Liver (tissue), 3 donors: ENCODE results near the gene AFM.

ENCODE experiments used
- CTCF ChIP-seq: fragments of 150-350 bp; IDR thresholded peaks from 2 replicates; pipeline ENCODE4 v1.5.1; 2017; ENCODE audit warnings: improper control_type of control experiment, low read depth, low read length; ENCODE audit not compliant: missing input control
- EGR1 ChIP-seq, 2 donors: IDR thresholded peaks; 2 replicates each; pipeline ENCODE4 v1.6.1; 2016 to 2018; ENCODE audit warnings: antibody characterized with exemption in 2 of 2, low read depth in 2 of 2
- YY1 ChIP-seq: IDR thresholded peaks from 2 replicates; pipeline ENCODE4 v1.6.1; 2016; ENCODE audit warnings: antibody characterized with exemption, mild to moderate bottlenecking
- TF ChIP-seq, protein P1 (sequence below): IDR thresholded peaks from 2 replicates; pipeline ENCODE4 v1.6.1; 2016; ENCODE audit warnings: antibody characterized with exemption
- TF ChIP-seq, protein P2 (sequence below): IDR thresholded peaks from 2 replicates; pipeline ENCODE4 v1.6.1; 2016; ENCODE audit warnings: antibody characterized with exemption
- donor health status: healthy.
- donor health status: healthy.

DNA sequence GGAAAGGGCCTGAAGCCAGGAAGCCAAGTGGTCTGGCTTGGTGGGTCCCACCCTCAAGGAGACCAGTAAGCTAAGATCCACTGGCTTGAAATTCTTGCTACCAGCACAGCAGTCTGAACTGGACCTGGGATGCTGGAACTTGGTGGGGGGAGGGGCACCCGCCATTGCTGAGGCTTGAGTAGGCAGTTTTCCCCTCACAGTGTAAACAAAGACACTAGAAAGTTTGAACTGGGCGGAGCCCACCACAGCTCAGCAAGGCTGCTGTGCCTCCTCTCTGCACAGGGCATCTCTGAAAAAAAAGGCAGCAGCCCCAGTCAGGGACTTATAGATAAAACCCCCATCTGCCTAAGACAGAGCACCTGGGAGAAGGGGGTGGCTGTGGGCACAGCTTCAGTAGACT, 63.1 kb downstream of the AFM start:
- TF ChIP-seq YY1 (no peak), CTCF (no peak), EGR1 (IDR thresholded peaks at IDR 0.05; ENCODE audit: low read depth in 2 of 2) (no peak)
- TF ChIP-seq, protein P1, sequence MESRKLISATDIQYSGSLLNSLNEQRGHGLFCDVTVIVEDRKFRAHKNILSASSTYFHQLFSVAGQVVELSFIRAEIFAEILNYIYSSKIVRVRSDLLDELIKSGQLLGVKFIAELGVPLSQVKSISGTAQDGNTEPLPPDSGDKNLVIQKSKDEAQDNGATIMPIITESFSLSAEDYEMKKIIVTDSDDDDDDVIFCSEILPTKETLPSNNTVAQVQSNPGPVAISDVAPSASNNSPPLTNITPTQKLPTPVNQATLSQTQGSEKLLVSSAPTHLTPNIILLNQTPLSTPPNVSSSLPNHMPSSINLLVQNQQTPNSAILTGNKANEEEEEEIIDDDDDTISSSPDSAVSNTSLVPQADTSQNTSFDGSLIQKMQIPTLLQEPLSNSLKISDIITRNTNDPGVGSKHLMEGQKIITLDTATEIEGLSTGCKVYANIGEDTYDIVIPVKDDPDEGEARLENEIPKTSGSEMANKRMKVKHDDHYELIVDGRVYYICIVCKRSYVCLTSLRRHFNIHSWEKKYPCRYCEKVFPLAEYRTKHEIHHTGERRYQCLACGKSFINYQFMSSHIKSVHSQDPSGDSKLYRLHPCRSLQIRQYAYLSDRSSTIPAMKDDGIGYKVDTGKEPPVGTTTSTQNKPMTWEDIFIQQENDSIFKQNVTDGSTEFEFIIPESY, result no peak
- TF ChIP-seq, protein P2, sequence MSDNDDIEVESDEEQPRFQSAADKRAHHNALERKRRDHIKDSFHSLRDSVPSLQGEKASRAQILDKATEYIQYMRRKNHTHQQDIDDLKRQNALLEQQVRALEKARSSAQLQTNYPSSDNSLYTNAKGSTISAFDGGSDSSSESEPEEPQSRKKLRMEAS, result no peak
